Measurements from ENCODE around the gene SBF2.

The SBF2 gene

DNA sequence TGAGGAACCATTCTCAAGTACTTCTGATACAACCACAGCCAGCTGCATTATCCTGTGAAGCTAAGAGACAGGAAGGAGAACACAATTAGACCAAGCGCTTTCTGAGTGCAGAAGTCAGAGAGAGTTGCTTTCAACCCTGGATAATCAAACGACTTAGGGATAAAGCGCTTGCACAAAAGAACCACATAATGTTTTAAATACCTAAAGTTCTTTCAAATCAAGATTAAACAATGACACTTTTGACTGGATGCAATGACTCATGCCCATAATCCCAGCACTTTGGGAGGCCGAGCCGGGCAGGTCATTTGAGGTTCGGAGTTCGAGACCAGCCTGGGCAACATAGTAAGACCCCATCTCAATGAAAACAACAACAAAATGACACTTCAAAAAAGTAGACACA is 485.1 kb downstream of the SBF2 start:
- Histone ChIP-seq H3K4me3 (ENCODE audit: low read depth, low read length) (no peak overlapping the region), H3K27ac (no peak overlapping the region), H3K27me3 (ENCODE audit: insufficient read depth, low read depth, severe bottlenecking) (no peaks in the 10 kb centered on the region), H3K9me3 (ENCODE audit: severe bottlenecking) (no peaks in the 10 kb centered on the region), H3K36me3 (peaks cover 23% of the 10 kb centered on the region)
- DNase-seq, result no peak
- TF ChIP-seq, protein P1, sequence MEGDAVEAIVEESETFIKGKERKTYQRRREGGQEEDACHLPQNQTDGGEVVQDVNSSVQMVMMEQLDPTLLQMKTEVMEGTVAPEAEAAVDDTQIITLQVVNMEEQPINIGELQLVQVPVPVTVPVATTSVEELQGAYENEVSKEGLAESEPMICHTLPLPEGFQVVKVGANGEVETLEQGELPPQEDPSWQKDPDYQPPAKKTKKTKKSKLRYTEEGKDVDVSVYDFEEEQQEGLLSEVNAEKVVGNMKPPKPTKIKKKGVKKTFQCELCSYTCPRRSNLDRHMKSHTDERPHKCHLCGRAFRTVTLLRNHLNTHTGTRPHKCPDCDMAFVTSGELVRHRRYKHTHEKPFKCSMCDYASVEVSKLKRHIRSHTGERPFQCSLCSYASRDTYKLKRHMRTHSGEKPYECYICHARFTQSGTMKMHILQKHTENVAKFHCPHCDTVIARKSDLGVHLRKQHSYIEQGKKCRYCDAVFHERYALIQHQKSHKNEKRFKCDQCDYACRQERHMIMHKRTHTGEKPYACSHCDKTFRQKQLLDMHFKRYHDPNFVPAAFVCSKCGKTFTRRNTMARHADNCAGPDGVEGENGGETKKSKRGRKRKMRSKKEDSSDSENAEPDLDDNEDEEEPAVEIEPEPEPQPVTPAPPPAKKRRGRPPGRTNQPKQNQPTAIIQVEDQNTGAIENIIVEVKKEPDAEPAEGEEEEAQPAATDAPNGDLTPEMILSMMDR (IDR thresholded peaks at IDR 0.05; ENCODE audit: low read depth, low read length), result no peak

GRCh38 chr11:9806946-9807687 is 486.9 kb downstream of the SBF2 start:
- Histone ChIP-seq H3K4me3 (ENCODE audit: low read depth, low read length) (no peak overlapping the region), H3K27me3 (ENCODE audit: insufficient read depth, low read depth, severe bottlenecking) (no peaks in the 10 kb centered on the region), H3K27ac (no peak overlapping the region), H3K36me3 (peaks cover 23% of the 10 kb centered on the region), H3K9me3 (ENCODE audit: severe bottlenecking) (no peaks in the 10 kb centered on the region)
- TF ChIP-seq, protein P1 (IDR thresholded peaks at IDR 0.05; ENCODE audit: low read depth, low read length), result no peak
- DNase-seq, result no peak

DNA sequence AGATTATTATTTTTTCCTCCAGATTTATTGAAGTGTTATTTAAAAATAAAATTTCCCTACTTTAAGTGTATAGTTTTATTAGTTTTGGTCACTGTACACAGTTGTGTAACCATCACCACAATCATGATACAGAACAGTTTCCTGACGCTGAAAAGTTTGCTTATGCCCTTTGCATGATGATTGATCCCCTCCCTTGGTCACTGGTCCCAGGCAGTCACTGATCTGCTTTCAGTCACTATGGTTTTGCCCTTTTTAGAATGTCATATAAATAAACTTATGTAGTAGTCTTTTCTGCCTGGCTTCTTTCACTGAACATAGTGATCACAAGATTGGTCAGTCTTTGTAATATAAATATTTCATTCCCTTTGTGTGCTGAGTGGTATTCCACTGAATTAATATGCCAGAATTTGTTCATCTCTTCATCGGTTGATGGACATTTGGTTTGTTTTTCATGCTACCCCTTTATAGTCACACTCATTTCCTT is 489.6 kb downstream of the SBF2 start:
- Histone ChIP-seq H3K9me3 (ENCODE audit: severe bottlenecking) (no peaks in the 10 kb centered on the region), H3K36me3 (peaks cover 23% of the 10 kb centered on the region), H3K27me3 (ENCODE audit: insufficient read depth, low read depth, severe bottlenecking) (no peaks in the 10 kb centered on the region), H3K4me3 (ENCODE audit: low read depth, low read length) (no peak overlapping the region), H3K27ac (no peak overlapping the region)
- TF ChIP-seq, protein P1 (IDR thresholded peaks at IDR 0.05; ENCODE audit: low read depth, low read length), result no peak
- DNase-seq, result no peak

DNA sequence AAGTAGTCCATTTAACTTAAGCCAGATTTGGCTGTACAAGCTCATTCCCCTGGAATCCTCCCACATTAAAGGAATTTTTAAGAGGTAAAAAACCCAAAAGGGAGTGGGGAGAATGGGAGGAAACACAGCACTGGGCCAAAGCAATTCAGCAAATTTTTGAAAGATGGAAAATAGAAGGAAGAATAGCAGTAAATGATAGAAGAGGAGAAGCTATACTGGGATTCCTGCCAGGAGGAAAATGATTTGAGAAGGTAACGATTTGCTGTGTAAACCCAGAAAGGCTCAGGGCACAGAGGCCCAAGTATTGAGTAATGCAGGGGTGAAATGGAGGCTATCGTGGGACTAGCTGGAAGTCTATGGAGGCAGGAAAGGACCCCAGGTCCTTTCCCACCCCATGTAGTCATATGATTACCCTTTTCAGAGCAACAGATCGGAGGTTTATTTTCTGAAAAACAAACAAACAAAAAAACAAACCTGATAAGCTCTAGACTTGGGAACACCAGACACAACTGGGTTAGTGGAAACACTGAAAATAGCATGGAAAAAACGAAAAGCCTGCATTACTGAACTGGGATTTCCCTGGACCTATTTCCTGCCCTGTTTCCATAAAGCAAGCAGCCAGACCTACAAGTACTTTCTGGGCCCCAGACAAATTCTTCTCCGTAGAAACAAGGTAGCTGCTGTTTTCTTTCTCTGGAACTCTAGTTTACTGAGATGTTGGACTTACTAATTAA is 490.2 kb downstream of the SBF2 start:
- TF ChIP-seq, protein P1 (IDR thresholded peaks at IDR 0.05; ENCODE audit: low read depth, low read length), result no peak
- H3K27me3 ChIP-seq (ENCODE audit: insufficient read depth, low read depth, severe bottlenecking), result no peaks in the 10 kb centered on the region
- no peaks in the 10 kb centered on the region for H3K9me3 ChIP-seq (ENCODE audit: severe bottlenecking)
- DNase-seq, result no peak
- peaks cover 23% of the 10 kb centered on the region for H3K36me3 ChIP-seq
- no peak overlapping the region for H3K27ac ChIP-seq
- no peak overlapping the region for H3K4me3 ChIP-seq (ENCODE audit: low read depth, low read length)

- Histone ChIP-seq H3K27ac (no peak overlapping the region), H3K4me3 (ENCODE audit: low read depth, low read length) (no peak overlapping the region), H3K27me3 (ENCODE audit: insufficient read depth, low read depth, severe bottlenecking) (no peaks in the 10 kb centered on the region), H3K9me3 (ENCODE audit: severe bottlenecking) (no peaks in the 10 kb centered on the region), H3K36me3 (peaks cover 13% of the 10 kb centered on the region)
- TF ChIP-seq, protein P1 (IDR thresholded peaks at IDR 0.05; ENCODE audit: low read depth, low read length), result no peak
- DNase-seq, result no peak
Observed at GRCh38 chr11:9802291-9802861, 491.6 kb downstream of the SBF2 start.

Data from WERI-Rb-1 (cell line).